Stimulated activated CD4-positive, alpha-beta T cell treated with anti-CD3 and anti-CD28 coated beads, Interleukin-1b, Interleukin-23, amount 100 ng/mL, for 48 hours (primary cell): ENCODE measurements around the gene SETD1A.

Experiments used
- DNase-seq: peaks from one replicate; pipeline ENCODE4 v3.0.0-alpha.2; 2020

SETD1A gene

GRCh38 chr16:30956601-30957455 is 726 bp upstream of the SETD1A start:
- DNase-seq = peak; percentile 94

- no peak for DNase-seq
These were observed 873 bp downstream of the SETD1A start for GRCh38 chr16:30958175-30959079.

GRCh38 chr16:30961384-30961783 is 3.8 kb downstream of the SETD1A start:
- no peak for DNase-seq

- DNase-seq = no peak
These were observed 6.5 kb downstream of the SETD1A start for GRCh38 chr16:30963925-30964511.

GRCh38 chr16:30964574-30965226 is 7.1 kb downstream of the SETD1A start:
- DNase-seq = no peak

GRCh38 chr16:30965436-30965835 is 7.9 kb downstream of the SETD1A start:
- no peak for DNase-seq

GRCh38 chr16:30966033-30966619 is 8.6 kb downstream of the SETD1A start:
- no peak for DNase-seq

- no peak for DNase-seq
These were observed 10.2 kb downstream of the SETD1A start for GRCh38 chr16:30967795-30968194.

- DNase-seq = no peak
These were observed 11.8 kb downstream of the SETD1A start for GRCh38 chr16:30969246-30969842.

GRCh38 chr16:30971298-30971697 is 13.7 kb downstream of the SETD1A start:
- DNase-seq = no peak

- no peak for DNase-seq
These were observed 15.3 kb downstream of the SETD1A start for GRCh38 chr16:30972872-30973271.

- no peak for DNase-seq
These were observed 16.8 kb downstream of the SETD1A start for GRCh38 chr16:30974348-30974747.

- no peak for DNase-seq
These were observed 18.9 kb downstream of the SETD1A start for GRCh38 chr16:30976486-30976885.

GRCh38 chr16:30977502-30977901 is 19.9 kb downstream of the SETD1A start:
- peak; percentile 33 for DNase-seq

GRCh38 chr16:30979170-30980022 is 21.8 kb downstream of the SETD1A start:
- no peak for DNase-seq

GRCh38 chr16:30980023-30980371 is 22.4 kb downstream of the SETD1A start:
- DNase-seq = no peak

- no peak for DNase-seq
These were observed 22.9 kb downstream of the SETD1A start for GRCh38 chr16:30980434-30980833.

- DNase-seq = no peak
These were observed 23.4 kb downstream of the SETD1A start for GRCh38 chr16:30980959-30981358.

GRCh38 chr16:30982548-30983288 is 25.2 kb downstream of the SETD1A start:
- no peak for DNase-seq

- DNase-seq = no peak
These were observed 25.8 kb downstream of the SETD1A start for GRCh38 chr16:30983289-30983889.
